SIG-M5 (cell line): ENCODE results near the gene FAF1.
"Not testable (repeated sequence)": the region's sequence is repeated elsewhere in the genome, so short reads cannot be mapped to it uniquely, and the experiment has no call there.

ENCODE experiments used
- DNase-seq: peaks from one replicate; lab custom pipeline; 2025; lab: John Stamatoyannopoulos, UW

Gene FAF1

DNA sequence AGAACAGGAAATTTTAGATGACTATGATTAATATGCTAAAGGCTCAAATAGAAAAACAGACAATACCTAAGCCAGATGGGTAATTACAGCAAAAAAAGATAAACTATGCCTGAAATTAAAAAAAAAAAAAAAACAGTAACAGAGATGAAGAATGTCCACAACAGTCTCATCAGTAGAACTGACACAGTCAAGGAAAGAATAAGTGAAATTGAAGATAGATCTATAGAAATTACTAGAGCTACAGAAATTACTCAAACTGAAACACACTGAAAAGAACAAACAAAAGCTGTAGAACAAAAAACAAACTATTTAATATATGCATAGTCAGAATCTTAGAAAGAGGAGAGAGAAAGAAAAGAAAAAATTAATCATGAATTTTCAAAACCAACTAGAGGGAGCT is 112.8 kb downstream of the FAF1 start:
- no peak for DNase-seq

GRCh38 chr1:50846224-50846839 is 113.7 kb downstream of the FAF1 start:
- DNase-seq: no peak

DNA sequence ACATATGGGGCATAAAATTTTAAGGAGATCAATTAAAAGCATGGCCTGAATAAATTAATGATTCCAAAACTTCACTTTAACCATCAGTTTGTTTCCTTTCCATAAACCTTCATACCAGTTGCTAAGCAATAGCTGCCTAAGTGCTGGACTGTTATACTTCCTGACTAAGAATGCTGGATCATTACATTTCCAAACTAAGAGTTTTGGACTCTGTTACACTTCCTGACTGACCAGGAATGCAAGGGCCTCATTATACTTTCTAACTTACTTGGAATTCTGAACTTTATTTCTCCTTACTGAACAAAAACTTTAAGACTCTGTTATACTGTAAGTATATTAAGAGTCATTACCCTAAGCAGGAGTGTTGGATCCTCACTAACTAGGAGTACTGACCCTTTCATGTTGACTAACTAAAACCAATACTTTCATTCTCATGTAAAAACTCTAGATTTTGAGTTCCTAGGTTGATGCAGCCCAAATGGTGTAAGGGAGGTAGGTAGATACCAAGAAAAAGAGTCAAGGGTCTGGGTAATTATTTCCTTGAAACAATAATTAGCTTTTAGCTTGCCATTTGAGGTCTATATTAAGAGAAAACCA is 118.2 kb downstream of the FAF1 start:
- no peak for DNase-seq

DNA sequence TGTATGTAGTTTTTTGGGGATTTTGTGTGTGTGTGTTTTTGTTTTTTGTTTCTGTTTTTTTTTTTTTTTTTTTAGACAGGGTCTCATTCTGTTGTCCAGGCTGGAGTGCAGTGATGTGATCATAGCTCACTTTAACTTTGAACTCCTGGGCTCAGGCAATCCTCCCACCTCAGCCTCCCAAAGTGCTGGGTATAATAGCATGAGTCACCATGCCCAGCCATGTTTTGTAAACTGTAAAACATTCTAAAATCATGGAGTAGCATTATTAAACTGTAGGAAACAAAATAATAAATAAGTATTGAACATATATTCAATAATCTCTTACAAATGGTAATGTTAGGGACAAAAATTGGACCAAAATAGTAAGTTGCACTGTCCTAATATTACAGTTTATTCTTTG is 124.0 kb downstream of the FAF1 start:
- no peak for DNase-seq

DNA sequence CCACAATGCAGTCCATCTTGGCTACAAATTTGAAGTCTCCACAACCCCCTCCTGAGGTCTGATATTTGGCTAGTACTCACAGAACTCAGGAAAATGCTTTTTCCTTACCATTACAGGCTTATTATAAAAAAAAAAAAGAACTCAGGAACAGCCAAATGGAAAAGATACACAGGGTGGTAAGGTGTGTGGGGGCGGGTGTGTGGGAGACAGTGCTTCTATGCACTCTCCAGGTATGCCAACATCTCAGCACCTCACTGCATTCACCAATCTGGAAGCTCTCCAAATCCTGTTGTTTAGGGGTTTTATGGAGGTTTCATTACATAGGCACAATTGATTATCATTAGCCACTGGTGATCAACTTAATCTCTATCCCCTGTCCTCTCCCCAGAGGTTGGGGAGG is 126.9 kb downstream of the FAF1 start:
- no peak for DNase-seq

GRCh38 chr1:50832167-50832566 is 127.9 kb downstream of the FAF1 start:
- DNase-seq: no peak

DNA sequence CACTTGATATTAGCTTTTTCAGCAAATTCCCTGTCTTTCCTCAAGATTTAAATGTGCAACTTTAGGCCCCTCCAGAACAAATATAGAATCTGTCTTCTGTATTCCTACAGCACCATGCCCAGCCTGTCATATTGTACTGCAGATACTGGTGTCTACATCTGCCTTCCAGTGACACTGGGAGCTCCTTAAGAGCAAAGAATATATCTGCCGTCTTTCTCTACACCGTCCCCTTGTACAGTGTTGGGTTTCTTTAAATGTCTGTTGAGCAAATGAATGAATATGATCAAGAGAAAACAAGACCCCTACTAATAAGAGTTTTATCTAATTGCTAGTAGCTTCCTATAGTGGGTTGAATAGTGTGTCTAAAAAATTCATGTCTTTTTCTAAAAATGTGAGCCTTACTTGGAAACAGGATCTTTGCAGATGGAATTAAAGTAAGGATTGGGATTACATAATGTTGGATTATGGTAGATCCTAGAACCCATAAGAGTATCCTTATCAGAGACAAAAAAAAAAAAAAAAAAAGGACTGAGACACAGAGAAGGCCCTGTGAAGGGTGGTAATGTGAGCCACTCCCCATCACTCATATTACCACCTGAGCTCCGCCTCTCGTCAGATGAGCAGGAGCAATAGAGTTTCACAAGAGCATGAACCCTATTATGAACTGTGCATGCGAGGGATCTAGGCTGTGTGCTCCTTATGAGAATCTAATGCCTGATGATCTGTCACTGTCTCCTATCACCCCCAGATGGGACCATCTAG is 128.6 kb downstream of the FAF1 start:
- no peak for DNase-seq

- DNase-seq: no peak
Observed at GRCh38 chr1:50830621-50831020, 129.4 kb downstream of the FAF1 start.

- no peak for DNase-seq
Observed at GRCh38 chr1:50829014-50829958, 130.8 kb downstream of the FAF1 start.

DNA sequence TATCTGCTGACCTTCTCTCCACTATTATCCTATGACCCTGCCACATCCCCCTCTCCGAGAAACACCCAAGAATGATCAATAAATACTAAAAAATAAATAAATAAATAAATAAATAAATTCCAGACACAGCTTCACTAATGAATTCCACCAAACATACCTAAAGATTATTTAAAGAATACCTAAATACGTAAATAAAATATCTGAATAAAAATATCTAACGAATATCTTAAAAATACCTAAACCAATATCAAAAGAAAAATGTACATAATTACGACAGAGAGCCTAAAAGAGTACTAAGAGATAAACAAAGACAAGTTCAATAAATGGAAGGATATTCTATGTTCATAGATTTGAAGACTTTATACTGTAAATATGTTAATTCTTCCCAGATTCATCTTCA is 132.5 kb downstream of the FAF1 start:
- no peak for DNase-seq

DNA sequence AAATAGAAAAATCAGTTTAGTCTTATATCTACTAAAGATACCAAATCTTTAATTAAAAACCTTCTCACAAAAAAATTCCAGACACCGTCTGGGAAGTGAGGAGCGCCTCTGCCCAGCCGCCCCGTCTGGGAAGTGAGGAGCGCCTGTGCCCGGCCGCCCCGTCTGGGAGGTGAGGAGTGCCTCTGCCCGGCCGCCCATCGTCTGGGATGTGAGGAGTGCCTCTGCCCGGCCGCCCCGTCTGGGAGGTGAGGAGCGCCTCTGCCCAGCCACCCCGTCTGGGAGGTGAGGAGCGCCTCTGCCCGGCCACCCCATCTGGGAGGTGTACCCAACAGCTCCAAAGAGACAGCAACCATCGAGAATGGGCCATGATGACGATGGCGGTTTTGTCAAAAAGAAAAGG is 133.3 kb downstream of the FAF1 start:
- not testable (repeated sequence) for DNase-seq

DNA sequence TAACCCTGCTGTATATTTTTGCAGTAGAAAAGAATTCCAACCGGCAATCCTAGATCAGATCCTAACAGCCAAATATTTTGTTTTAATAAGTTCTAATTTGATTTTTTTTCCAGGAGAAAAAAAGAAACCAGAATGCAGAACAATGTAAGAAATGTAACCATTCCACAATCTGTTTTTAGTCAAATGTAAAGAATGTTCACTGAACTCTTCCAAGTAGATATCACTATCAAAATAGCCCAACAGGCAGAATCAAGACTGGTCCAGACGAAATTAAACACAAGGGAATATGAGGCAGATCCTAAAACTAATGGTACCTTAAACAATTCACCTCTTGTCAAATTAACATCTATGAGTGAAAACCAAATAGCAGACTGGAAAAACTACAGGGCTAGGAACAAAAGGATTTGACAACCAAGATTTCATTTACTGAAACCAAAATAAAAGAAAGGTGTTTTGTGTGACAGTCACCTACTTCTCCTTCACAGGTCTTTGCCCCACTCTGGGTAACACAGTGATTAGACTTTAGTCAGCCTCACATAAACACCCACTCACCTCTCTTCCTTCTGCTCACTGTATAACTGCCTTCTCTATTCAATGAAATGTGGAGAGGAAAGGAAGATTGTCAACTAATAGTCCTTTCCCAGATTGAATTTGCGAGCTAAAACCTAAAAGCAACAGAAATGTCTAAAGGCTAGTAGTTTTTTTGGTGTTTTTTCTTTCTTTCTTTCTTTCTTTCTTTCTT is 137.9 kb downstream of the FAF1 start:
- no peak for DNase-seq

DNA sequence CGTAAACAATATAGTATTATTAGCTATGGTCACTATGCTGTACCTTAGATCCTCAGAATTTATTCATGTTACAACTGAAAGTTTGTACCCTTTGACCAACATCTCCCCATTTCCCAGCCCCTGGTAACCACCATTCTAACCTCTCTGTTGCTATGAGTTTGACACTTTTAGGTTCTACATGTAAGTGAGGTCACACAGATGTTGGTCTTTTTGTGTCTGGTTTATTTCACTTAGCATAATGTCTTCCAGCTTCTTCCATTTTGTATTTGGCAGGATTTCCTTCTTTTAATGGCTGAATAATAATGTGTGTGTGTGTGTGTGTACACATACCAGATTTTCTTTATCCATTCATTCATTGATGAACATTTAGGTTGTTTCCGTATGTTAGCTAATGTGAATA is 139.5 kb downstream of the FAF1 start:
- DNase-seq: no peak

- DNase-seq: no peak
Observed at GRCh38 chr1:50812346-50812745, 147.7 kb downstream of the FAF1 start.

GRCh38 chr1:50808296-50808695 is 151.8 kb downstream of the FAF1 start:
- no peak for DNase-seq

- no peak for DNase-seq
Observed at GRCh38 chr1:50796272-50796671, 163.8 kb downstream of the FAF1 start.

DNA sequence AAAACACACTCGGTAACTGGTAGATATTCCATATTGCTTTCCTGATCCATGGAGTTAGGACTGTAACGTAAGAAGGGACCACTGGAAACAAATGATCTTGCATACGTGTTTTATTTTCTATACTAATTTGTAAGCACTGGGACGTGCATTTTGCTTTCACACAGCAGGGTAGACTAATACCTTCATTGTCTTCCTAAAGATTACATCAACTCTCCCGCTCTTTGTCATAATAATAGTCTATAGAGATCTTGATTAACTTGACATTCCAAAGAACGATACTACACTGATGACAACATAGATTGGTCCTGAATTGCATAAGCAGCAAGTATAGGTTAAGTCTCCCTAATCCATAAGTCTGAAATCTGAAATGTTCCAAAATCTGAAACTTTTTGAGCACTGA is 166.5 kb downstream of the FAF1 start:
- DNase-seq: no peak

DNA sequence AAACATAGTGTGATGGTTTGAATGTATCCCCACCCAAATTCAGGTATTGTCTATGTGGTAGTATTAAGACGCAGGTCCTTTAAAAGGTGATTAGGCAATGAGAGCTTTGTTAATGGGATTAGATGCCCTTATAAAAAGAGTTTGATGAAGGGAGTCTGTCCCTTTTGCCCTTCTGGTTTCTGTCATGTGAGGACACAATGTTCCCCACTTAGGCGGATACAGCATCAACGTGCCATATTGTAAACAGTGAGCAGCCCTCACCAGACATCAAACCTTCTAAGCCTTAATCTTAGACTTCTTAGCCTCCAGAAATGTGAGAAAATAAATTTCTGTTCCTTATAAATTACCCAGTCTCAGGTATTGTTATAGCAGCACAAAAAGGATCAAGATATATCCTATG is 172.8 kb downstream of the FAF1 start:
- DNase-seq: no peak

GRCh38 chr1:50783286-50783685 is 176.8 kb downstream of the FAF1 start:
- no peak for DNase-seq

GRCh38 chr1:50780797-50781196 is 179.3 kb downstream of the FAF1 start:
- no peak for DNase-seq

DNA sequence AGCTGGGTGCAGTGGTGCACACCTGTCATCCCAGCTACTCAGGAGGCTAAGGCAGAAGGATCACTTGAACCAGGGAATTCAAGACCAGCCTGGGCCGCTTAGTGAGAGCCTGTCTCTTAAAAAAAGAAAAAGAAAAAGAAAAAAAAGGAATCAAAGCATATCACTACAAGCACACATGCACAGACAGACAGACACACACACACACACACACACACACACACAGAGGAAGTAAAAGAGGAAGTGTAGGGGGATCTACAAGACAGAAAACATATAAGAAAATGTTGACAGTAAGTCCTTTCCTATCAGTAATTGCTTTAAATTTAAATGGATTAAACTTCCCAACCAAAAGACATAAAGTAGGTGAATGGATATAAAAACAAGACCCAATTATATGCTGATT is 180.3 kb downstream of the FAF1 start:
- no peak for DNase-seq

- DNase-seq: no peak
Observed at GRCh38 chr1:50775740-50776139, 184.3 kb downstream of the FAF1 start.
